ENCODE measurements around the gene HTT.

The HTT gene

DNA sequence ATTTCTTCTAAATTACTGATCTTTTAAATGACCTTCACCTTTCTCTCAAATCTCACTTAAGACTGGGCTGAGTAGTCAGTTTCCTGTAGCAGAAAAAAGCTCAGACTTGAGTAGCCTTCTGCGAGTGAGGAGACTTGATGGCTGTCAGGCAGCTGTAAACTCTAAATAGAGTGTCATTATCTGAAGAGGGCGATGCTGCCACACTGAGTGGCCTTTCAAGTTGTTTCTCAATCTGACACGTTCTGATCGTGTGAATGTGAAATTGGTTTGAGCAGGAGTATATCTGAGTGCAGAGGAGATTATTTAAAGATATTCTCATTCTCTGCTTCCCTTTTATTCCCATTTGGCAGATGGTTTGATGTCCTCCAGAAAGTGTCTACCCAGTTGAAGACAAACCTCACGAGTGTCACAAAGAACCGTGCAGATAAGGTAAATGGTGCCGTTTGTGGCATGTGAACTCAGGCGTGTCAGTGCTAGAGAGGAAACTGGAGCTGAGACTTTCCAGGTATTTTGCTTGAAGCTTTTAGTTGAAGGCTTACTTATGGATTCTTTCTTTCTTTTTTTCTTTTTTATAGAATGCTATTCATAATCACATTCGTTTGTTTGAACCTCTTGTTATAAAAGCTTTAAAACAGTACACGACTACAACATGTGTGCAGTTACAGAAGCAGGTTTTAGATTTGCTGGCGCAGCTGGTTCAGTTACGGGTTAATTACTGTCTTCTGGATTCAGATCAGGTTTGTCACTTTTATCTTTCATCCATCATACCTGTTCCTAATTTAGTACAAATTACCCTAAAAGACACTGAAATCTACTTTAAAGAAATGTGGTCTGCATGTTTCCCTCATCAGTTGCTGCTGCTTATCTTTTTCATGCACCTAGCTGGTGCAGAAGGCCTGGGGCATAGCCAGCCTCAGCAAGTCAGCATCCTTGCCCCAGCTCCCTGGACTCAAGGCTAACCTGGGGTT, 100.2 kb downstream of the HTT start:
- no peak for DNase-seq (ENCODE audit: low spot score)

DNA sequence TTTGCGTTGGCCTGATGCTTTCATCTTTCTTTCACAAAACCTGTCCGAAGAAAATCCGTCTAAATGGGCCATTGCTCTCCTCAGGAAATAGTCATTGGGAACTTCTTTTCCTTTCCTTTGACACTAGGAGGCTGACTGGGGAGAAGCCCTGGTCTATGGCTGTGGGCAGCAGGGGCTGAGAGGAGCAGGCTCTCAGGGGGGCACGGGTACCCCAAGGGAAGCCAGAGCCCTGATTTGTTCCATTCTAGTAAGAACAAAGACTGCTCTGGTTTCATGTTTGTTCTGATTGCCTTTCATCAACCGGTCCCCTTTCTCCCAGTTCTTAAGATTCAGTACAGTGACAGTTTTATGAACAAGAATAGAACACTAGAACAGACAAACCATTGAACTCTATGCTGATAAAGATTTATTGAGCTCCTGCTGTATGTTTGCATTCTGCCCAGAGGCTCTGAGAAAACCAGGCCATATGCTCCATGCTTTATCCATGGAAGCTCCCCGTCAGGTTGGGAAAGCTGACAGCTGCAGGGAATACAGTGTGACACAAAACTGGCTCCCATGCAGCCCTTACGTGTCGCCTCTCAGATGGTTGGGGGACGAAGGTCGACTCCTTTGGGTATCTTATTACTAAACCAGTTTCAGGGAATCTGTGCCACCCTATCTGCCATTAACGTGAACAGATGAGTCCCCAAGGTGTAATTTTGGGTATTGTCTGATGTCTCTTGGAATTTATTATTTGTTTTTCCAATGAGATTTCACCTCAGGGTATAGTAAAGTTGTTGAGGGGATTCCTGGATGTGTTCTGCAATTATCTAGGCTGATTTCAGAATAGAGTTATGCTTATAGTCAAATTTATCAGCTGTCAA, 102.1 kb downstream of the HTT start:
- peak; percentile 69 for DNase-seq (ENCODE audit: low spot score)

DNA sequence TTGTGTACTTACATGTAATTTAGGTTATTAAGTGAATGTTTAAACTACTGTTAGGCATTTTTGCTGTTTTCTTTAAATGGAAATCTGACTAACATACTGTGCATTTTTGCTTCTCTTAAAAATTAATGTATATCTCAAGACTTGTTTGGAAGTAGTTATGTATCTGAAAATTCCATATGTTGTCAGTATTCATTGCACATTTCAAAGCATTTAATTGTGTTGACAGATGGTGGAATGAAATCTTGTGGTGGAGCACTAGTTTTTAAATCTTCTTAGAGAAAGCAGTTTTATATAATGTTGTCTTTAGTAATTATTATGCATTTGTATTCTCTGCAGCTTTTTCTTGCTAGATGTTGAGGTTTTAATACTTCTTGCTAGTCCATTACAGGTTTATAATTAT, 102.9 kb downstream of the HTT start:
- no peak for DNase-seq (ENCODE audit: low spot score)

DNA sequence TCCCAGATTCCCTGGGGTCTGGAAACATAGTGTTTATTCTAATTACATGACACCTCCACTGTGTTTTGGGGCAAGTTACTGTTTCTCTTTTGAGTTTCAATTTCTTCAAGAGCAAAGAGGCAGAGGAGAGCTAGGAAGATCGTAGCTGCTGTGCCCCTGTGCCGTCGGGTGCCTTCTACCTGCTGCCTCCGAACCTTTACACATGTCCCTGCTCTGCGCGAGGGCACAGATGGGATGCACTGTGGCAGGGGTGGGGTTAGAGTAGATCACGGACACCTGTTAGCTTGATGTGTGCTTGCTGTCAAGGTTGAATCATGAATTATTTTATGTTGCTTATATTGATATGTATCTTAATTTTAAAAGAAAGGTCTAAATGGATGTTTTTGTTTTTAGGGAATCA, 103.4 kb downstream of the HTT start:
- peak; percentile 53 for DNase-seq (ENCODE audit: low spot score)

DNA sequence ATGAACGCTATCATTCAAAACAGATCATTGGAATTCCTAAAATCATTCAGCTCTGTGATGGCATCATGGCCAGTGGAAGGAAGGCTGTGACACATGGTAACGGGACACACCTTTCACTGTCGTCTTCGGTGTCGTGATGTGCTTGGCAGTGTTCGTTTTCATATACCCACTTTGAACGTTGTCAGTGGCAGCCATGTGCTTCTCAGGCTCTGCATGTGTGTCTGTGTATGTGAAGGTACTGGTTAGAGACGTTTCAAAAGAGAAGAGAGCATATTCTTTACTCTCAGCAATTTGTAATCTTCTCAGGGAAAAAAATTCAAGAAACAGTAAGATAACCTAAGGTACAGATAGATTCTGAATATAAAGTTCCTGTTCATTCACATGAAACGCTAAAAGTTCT, 103.9 kb downstream of the HTT start:
- DNase-seq (ENCODE audit: low spot score) = no peak

DNA sequence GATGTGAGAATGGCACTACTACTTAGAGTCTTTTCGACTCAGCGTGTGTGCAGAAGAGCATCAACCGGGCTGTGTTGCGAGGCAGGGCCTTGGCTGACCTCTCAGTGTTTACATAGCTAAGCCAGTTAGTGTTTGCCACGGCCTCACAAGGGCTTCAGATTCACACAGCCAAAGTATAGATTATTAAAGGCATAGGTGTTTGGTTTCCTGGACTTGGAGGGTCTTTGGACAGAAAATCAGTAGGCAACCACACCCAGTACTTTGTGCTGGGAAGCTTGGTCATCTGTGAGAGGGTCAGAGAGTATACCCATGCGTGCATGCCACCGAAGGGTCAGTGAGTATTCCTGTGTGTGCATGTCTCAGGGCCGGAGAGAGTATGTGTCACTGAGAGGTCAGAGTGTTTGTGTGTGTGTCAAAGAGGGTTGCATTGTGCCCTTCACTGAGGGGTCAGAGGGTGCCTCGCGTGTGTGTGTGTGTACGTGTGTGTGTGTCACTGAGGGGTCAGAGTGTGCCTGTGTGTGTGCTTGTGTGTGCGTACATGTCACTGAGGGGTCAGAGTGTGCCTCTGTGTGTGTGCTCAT, 104.7 kb downstream of the HTT start:
- no peak for DNase-seq (ENCODE audit: low spot score)

DNA sequence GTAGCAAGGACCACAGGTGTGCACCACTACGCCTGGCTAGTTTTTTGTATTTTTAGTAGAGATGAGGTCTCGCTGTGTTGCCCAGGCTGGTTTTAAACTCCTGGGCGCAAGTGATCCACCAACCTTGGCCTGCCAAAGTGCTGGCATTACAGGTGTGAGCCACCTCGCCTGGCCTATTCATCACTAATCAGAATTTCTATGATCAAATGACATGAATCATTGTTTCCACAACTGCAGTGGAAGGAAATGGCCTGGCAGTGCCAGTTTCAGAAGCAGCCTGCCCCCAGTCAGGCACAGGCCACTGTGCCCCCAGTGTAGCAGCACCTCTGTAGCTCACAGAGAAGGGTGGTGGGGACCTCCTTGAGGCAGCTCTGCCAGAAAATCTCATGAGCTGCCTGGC, 108.5 kb downstream of the HTT start:
- DNase-seq (ENCODE audit: low spot score) = no peak

DNA sequence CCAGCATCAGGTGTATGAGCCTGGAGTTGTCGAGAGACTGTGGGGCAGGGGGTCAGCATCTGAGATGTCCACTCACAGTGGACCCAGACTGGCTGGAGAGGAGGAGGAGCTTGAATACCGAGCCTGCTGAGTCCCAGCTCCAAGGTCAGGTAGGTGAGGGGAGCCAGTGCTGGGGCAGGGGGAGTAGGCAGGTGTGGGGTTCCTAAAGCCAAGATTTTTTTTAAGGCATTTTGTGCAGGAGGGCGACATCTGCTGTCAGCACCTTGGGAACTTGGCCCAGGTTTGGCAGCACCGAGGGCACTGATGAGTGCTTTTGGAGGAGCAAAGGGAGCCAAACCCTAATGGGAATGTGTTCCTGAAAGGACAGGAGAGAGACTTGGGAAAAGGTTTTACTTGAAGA, 110.2 kb downstream of the HTT start:
- DNase-seq (ENCODE audit: low spot score) = peak; percentile 20

DNA sequence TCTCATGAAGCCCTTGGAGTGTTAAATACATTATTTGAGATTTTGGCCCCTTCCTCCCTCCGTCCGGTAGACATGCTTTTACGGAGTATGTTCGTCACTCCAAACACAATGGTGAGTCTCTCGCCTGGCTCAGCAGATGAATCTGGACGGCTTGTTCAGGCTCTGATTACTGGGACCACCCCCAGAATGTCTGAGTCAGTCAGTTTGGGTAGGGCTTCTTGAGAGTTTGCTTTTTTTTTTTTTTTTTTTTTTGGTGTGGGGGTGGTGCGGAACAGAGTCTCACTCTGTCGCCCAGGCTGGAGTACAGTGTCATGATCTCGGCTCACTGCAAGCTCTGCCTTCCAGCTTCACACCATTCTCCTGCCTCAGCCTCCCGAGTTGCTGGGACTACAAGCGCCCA, 112.1 kb downstream of the HTT start:
- no peak for DNase-seq (ENCODE audit: low spot score)

DNA sequence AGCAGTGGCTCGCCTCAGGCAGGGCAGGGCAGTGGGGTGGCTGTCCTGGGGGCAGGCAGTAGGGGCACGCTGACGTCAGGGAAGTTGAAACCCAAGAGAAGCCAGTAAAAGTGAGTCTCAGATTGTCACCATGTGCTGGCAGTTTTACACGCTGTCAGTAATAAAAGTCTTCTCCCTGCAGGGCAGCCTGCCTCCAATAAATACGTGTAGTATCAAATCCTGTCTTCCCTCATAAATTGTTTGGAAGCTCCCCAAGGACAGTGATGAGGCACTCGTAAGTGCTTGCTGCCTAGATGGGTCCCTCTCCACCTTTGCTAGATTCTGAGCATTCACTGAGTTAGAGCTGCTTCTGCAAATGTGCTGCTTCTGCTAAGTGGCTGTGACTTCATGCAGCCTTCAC, 113.6 kb downstream of the HTT start:
- no peak for DNase-seq (ENCODE audit: low spot score)

DNA sequence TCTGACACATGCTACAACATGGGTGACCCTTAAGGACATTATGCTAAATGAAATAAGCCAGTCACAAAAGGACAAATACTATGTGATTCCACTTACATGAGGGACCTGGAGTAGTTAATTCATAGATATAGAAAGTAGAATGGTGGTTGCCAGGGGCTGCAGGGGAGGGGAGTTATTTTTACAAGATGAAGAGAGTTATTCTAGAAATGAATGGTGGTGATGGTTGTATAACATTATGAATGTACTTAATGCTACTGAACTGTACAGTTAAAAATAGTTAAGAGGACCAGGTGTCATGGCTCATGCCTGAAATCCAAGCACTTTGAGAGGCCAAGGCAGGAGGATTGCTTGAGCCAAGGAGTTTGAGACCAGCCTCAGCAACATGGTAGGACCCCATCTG, 115.0 kb downstream of the HTT start:
- DNase-seq (ENCODE audit: low spot score) = no peak

DNA sequence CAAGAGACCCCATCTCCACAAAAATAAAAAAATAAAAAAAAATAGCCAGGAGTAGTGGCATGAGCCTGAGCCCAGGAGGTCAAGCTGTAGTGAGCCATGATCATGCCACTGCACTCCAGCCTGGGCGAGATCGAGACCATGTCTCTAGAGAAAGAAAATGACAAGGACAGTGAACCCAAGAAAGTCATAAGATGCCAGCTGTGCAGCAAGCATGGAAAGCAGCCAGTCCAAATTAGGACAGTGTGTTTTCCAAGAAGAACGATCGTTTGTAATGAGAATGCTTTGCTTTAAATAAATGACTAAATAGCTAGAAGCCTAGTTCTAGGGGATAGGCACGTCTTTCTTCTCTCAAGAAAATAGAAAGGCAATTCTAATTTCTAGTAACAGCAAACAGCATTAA, 116.1 kb downstream of the HTT start:
- no peak for DNase-seq (ENCODE audit: low spot score)

DNA sequence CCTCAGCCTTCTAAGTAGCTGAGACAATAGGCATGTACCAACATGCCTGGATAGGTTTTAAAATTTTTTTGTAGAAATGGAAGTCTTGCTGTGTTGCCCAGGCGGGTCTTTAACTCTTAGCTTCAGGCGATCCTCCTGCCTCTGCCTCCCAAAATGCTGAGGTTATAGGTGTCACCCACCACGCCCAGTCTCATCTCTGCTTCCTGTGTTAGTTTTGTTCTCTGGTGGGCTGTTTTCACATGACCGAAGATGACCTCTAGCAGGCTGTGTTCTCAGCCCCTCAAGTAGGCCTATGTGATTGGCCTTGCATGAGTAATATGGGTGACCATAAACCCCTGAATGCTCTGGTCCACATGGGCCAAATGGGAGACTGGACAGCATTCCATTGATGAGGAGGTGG, 117.7 kb downstream of the HTT start:
- DNase-seq (ENCODE audit: low spot score) = no peak

DNA sequence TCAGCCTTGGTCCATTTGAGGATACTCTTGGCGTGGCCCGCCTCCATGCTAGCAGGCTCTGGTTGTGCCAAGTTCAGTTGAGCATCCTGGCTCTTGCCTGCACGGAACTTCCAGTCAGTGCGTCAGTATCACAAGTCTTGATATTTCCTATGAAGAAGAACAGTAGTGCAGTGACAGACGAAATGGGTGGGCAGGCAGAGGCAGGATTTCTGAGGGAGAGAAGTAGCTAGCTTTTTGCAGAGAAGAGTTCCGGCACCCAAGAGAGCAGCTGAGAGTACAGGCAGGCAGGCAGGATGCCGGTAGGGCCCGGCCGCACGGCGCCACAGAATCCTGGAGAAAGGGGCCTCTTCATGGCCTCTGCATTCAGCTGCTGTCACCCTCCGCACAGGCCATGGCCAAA, 118.3 kb downstream of the HTT start:
- no peak for DNase-seq (ENCODE audit: low spot score)

DNA sequence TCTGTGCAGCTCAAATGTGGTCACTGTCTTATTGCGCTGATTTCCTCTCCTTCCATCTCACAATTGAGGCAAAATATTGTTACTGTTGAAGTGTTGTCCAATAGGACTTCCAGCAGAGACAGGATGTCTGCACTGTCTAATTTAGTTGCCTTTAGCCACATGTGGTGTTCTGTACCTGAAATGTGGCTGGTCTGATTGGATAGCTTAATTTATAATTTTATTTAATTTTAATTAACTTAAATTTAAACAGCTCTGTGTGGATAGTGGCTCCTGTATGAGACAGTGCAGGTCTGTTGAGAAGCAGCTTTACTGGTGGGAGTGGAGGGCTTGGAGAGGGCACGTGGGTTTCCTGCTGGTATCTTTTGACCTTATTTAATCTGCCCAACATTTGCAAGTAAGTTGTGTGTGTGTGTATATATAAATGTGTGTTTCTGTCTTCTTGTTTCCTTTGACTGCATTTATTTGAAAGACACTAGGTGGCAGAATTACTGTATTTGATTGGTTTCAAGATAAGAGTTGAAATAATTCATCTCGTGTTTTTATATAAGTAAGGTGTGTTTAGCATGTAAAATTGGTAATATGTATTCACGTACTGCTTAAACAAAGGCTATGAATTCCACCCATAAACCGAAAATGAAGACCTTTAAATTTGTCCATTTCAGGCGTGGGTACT, 119.2 kb downstream of the HTT start:
- no peak for DNase-seq (ENCODE audit: low spot score)

DNA sequence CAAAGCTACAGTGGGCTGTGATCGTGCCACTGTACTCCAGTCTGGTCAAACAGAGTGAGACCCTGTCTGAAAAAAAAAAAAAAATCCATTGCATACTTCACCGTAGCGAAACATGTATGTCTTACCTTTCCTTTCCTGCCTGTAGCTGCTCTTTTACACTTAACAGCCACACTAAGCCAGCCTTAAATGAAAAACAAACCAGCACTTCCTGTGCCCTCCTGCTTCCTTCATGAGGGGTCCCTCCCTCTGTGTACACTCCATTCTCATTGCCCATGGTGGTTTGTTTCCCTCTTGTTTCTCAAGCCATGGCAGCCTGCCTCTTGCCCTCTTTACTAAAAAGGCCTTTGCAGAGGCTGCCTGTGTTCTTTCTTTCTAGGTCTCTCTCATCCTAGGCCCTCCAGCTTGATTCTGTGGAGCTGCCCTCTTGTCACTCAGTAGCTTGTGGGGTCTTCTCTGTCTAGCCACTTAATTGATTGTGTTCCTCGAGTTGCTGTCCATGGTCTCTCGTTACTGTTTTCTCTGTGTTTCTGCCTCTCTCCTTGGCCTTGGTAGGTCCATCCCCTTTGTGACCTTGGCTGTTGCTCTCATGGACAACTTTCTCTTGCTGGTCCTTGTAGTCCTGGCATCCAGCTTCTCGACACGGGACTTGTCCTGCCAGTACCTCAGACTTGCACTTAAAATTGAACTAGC, 122.3 kb downstream of the HTT start:
- DNase-seq (ENCODE audit: low spot score) = no peak

DNA sequence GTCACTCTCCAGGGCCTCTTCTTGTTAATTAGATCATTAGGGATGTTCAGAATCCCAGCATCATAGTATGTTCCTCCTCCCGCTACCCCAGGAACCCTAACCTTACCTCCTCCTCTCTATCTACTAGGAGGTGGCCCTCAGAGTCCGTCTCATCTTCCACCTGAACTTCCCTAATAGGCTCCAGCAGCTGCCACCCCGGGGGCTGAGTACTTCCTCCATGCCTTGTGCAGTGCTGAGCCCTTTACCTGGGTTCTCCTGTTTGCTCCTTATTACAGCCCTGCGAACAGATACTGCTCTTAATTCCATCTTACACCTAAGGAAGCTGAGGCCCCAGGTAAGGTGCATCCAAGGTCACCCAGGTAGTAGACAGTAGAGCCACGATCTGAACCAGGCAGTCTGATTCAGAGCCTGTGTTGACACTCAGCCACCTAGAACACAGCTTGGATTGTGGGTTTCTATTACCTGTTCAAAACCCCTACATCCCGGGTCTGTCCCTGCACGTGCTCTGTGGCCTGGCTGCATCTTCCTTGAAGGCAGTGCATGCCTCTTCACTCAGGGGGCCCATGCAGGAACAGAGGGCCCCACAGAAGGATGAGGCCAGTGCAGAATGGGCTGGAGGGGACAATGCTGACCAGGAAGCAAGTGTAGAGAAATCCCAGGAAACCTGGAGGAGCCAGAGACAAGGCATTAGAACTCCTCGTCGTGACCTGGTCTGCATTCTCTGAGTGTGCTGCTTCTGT, 123.1 kb downstream of the HTT start:
- DNase-seq (ENCODE audit: low spot score) = no peak

DNA sequence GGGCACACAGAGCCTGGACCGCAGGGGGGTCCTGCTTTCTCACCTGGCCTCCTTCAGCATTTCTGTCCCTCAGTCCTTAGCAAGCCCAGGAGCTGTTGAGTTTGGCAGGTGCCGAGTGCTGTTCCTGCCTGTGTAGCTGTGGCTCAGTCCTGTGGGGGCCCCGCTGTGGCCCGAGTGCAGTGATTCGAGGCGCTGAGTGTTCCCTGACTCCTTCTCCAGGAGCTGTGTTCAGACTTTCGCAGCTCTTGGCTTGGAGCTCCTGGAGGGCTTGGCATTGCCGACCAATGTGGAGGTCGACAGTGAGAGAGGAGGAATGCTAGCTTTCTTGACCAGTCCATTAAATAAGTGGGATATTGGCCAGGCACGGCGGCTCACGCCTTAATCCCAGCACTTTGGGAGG, 124.4 kb downstream of the HTT start:
- no peak for DNase-seq (ENCODE audit: low spot score)

DNA sequence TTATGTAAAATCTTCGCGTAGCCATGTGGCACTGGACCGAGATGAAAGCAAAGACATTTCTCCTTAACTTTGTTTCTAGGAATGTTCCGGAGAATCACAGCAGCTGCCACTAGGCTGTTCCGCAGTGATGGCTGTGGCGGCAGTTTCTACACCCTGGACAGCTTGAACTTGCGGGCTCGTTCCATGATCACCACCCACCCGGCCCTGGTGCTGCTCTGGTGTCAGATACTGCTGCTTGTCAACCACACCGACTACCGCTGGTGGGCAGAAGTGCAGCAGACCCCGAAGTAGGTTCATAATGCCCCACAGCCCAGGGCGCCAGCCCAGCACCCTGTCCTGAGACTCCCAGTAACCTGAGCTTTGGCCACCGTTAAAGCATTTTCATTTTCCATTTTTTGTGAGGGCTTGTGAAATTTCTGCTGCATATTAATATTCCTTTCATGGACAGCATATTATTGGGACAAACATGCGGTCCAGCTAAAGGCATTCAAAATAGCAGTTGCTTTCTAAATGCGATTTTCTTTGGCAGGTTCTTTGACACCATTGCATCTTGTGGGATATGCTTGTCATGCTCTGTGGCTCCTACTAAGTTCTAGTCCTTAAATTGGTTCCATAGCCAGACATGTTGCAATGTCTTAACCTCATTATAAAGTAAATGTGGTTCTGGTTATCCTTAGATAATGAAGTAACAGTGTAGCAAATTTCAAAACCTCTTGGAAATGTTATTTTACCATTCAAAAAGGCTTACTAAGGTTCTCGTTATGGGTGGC, 125.4 kb downstream of the HTT start:
- DNase-seq (ENCODE audit: low spot score) = no peak

DNA sequence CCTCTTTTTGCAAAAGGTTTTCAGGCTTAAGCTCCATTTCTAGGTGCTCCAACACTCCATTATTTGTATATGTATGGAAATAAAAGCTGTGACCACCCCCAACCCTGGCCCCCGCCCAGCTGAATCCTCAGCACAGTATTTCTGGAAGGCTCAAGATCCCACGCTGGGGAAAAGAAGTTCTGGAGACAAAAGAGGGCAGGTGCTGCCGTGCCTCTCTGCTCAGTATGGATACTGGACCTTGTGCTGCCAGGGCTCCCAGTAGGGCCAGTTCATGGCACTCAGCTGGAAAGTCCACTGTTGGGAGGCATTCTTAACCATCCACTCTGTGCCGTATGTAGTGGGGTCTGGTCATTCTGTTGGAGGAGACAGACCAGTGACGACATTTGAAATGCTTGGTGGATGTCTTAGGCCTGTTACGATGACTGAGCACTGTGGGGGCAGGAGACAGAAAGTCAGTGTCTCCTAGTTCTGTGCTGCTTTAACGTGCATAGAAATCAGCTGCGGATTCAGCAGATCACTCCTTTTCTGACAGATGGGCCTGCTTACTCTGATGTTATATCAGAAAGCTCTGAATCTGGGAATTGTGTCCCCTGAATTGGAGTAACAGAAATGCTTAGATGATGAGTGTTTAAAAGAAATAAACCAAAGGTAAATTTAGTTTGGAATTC, 126.1 kb downstream of the HTT start:
- no peak for DNase-seq (ENCODE audit: low spot score)
